GDM1 (cell line): ENCODE data around the gene HECW1.
A peak's percentile ranks its signal among the peaks of the same experiment; 100 is the strongest.

Experiments used
- DNase-seq: peaks from one replicate; lab custom pipeline; 2025; lab: John Stamatoyannopoulos, UW

The HECW1 gene

GRCh38 chr7:43439631-43440401 lies 327.4 kb downstream of the HECW1 start:
- DNase-seq = peak; percentile 37

DNA sequence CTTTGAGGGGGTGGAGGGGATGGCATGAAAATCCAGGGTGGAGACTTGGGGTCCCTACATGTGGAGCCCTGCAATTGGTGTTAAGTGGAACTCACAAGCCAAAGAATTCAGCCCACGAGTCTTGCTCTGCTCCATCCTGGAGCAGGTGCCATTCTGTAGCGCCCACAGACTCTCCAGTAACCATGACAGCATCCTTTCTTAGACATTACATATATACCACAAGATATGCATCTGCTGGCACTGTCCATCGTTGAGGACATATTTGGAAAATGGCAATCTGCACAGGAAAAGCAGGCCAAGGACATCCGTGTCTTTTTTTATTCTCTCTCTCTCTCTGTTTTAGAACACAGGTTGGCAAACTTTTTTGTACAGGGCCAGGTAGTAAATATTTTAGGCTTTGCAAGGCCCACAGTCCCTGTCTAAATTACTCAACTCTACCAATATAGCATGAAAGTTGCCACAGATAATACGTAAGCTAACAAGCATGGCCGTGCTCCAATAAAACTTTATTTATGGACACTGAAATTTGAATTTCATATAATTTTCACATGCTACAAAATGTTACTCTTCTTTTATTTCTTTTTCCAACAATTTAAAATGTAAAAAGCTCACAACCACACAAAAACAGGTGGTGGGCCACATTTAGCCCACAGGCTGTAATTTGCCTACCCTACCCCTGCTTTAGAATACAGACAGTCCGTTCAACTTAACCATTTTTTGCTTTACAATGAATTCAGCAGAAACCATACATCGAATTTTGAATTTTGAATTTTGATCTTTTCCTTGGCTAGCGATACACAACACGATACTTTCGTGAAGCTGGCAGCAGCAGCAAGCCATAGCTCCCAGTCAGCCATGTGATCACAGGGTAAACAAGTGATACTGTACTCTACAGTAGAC lies 329.0 kb downstream of the HECW1 start:
- no peak for DNase-seq

DNA sequence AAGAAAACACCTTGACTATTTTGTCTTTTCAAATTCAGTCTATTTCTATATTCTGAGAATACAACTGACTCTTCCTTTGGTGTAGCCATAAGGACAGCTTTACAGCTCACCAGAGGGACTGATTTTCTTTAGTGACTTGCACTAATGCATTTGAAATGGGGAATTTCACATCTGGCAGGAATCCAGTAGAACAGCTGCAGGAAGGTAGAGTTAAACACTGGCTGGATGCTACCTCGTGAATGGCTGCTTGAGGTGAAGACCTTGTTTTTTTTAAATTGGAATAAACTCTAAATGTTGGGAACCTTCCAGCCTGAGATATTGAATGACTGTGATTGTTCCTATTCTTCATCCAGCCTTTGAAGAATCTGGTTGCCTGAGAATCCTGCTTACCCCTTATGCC lies 330.9 kb downstream of the HECW1 start:
- no peak for DNase-seq

DNA sequence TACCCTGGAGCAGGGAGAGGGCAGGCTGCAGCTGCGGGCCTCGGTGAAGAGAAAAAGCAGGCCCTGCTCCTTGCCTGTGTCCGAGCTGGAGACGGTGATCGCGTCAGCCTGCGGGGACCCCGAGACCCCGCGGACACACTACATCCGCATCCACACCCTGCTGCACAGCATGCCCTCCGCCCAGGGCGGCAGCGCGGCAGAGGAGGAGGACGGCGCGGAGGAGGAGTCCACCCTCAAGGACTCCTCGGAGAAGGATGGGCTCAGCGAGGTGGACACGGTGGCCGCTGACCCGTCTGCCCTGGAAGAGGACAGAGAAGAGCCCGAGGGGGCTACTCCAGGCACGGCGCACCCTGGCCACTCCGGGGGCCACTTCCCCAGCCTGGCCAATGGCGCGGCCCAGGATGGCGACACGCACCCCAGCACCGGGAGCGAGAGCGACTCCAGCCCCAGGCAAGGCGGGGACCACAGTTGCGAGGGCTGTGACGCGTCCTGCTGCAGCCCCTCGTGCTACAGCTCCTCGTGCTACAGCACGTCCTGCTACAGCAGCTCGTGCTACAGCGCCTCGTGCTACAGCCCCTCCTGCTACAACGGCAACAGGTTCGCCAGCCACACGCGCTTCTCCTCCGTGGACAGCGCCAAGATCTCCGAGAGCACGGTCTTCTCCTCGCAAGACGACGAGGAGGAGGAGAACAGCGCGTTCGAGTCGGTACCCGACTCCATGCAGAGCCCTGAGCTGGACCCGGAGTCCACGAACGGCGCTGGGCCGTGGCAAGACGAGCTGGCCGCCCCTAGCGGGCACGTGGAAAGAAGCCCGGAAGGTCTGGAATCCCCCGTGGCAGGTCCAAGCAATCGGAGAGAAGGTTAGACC lies 332.5 kb downstream of the HECW1 start:
- no peak for DNase-seq

DNA sequence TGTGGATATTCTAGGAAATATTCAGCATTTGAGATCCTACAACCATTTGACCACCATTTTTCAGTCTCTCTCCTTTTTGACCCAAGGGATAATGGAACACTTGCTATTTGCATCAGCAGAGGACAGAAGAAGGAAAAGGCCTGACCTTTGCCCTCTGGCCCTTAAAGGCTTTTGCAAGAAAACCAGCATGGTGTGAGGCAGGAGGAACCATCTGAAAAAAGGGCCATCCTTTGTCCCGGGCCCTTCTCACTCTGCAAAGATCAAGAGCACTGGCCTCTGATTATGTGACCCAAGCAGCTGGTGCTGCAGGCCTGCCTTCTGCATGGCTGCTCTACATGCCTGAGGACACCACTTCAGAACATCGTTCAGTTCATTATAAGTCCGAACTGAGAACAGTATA lies 337.1 kb downstream of the HECW1 start:
- DNase-seq = no peak

- DNase-seq = no peak
These were observed 338.4 kb downstream of the HECW1 start for GRCh38 chr7:43450894-43451293.

DNA sequence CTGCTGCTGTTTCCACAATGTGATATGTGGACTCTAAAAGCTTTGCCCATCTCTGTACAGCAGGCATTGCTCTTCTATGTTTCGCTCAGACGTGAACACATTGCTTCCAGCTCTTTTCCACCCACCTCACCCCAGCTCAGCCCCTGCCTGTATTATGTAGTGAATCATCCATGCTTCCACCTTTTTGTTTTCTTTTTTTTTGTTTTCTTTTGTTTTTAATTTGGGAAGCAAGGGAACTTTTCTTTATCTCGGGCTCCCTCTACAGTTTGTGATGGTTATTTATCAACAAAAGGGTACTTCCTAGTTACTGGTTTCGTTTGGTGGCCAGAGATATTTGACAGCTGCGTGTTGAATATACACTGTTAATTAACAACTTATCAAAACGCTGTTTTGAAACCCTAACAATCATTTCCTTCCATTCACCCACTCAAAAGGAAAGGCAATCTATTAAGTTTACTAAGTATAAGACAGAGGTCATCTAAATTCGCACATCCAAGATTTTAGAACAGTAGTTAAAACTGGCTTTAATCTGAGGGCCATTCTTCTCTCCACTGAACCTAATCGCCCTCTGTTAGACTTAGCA lies 342.6 kb downstream of the HECW1 start:
- DNase-seq = no peak

DNA sequence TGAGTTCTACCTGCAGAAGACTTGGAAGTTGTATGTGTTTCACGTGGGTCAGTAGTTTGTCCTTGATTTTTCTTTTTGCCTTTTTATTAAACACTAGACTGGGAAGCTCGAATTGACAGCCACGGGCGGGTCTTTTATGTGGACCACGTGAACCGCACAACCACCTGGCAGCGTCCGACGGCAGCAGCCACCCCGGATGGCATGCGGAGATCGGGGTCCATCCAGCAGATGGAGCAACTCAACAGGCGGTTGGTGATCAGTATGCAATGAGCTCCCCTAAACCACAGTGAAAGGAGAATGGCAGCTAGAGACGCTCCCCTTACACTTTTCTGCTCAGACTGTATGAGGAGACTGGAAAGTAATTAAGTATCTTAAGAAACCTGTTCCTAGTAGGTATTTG lies 343.8 kb downstream of the HECW1 start:
- DNase-seq = no peak

- no peak for DNase-seq
These were observed 346.0 kb downstream of the HECW1 start for GRCh38 chr7:43458330-43459018.

DNA sequence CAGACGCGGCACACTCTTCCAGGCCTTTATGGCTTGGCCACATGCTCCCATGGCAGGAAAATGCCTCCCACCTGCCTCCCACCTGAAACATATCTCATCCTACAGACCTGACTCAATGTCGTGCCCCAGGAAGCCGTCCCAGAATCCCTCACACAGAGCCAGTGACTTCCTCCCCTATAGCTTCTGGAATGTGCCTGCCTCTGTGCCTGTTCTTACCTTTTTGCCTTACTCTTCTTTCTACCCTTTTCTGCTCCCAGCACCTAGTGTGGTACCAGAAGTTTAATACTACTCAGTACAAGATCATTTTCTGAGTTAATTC lies 346.5 kb downstream of the HECW1 start:
- DNase-seq = no peak

- no peak for DNase-seq
These were observed 348.4 kb downstream of the HECW1 start for GRCh38 chr7:43460733-43461348.

DNA sequence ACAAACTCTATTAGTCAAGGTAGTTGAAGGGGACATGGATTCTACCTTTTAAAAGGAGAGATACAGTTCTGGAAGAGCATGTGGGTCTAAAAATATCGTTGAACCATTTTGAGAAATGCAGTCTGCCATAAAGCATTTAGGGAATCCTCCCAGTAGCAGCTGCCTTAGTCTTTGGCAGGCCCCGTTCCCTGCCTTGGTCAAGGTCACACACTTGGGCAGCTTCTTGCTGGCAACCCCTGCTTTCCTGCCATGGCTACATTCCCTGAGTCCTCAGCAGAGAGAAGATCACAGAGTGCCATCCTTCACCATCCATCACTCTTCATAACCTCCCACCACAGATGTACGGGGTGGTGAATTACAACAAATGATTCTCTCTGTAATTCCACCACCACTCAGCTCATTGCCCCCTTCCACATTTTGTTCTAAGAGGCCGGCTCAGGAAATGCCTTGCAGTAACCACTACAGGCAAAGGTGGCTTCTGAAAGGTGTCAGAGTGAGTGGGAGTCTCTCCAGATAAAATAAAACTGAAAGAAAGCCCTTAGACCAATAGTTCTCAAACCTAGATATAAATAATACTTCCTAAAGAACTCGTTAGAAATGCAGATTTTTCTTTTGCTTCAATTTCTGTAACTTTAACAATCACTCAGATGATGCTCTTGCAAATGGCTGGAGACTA lies 349.0 kb downstream of the HECW1 start:
- DNase-seq = no peak

GRCh38 chr7:43462836-43463235 lies 350.4 kb downstream of the HECW1 start:
- DNase-seq = no peak

DNA sequence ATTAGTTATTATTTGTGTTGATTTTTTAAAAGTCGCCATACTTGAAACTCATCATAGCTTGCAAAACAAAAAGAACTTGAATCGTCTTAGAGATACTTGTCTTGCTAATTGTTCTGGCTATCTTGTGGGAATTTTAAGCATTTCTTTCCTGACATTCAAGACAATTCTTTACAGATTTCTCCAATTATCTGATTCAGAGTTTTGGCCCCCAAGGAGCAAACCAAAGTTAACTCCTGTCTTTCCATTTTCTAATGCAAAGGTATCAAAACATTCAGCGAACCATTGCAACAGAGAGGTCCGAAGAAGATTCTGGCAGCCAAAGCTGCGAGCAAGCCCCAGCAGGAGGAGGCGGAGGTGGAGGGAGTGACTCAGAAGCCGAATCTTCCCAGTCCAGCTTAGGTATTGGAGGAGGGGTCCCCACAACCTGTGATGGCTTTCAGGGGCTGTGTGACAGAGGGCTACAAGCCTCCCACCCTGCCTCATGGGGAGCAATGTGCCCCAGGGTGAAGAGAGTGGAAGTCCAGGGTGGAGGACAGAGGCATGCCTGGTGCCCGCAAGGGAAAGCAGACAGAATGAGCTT lies 351.0 kb downstream of the HECW1 start:
- no peak for DNase-seq

DNA sequence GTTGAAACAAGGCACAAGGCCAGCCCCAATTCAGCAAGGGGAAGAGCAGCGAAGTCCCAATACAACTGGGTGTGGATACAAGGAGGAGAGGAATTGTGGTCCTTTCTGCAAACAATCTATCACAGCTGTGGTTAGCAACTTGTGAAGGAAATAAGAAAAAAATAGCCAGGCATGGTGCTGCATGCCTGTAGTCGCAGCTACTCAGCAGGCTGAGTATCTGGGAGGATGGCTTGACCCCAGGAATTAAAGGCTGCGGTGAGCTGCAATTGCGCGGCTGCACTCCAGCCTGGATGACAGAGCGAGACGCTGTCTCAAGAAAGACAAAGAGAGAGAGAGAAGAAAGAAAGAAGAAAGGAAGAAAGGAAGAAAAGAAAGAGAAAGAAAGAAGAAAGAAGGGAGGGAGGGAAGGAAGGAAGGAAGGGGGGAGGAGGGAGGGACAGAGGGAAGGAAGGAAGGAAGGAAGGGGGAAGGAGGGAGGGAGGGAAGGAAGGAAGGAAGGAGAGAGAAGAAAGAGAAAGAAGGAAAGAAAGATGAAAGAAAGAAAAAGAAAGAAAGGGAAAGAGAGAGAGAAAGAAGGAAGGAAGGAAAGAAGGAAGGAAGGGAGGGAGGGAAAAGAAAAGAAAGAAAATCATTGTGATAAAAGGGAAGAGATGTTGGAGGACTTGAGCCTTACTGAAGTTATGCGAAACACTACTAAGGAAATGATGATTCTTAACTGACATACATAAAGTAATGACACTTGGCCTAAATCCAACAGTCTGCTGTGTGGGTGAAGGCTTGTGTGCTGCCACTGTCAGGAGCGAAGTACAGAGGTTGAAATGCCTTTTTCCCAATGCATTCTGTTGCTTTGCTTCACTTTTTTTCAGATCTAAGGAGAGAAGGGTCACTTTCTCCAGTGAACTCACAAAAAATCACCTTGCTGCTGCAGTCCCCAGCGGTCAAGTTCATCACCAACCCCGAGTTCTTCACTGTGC lies 353.4 kb downstream of the HECW1 start:
- DNase-seq = peak; percentile 9

DNA sequence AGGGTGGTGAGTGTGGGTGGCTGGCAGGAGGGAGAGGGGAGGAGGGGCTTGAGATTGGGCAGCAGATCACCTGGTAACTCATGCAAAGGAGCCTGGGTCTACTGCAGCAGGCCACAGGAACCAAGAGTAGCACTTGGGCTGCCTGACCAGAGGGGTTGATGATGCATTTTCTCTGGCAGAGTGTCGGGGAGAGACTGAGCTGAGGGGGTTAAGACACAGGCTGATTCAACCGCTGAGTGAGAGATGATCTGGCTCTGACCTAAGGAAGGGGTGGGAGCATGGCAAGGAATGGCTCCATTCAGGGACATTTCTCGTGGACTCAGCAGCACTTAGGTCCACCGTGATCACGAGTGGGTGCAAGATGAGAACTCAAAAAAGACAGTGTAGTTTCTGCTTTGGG lies 355.0 kb downstream of the HECW1 start:
- DNase-seq = no peak

DNA sequence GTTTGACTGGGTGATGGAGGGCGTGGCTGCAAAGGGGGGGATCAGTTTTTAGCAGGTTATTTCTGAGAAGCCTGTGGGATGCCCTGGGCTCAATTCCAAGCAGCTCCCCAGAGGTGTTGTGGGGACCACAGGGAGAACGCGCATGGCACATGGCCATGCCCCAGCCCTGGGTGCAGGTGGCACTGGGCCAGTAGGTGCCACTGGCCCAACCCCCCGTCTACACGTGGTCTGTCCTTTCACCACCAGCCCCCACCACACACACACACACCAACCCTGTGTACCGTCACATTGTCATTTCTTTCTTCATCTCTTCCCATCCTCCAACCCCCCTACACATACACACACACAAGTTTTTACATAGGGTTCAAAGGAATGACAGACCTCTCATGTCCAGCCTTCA lies 355.4 kb downstream of the HECW1 start:
- DNase-seq = no peak

- no peak for DNase-seq
These were observed 356.6 kb downstream of the HECW1 start for GRCh38 chr7:43469051-43469450.

DNA sequence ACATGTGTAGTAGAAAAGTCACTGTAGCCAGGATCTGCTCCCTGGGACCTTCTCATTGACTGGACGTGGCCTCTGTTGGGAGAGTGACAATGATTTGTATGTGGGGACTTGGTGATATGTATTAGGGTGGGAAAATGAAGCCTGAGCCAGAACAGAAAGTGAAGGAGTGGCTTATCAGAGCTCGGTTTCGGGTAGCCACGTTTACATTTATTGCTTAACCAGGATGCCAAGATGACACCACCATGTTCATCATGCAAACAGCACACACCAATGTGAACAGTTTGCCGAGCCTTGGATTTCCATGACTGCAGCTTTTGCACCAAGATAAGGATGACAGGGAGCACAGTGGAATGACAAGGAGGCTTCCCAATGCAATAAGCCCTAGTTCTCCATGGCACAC lies 357.7 kb downstream of the HECW1 start:
- DNase-seq = no peak
